Mucosa of rectum (tissue), 2 donors: ENCODE data around the gene SULT2A1.
"Not testable (repeated sequence)": the region's sequence is repeated elsewhere in the genome, so short reads cannot be mapped to it uniquely, and the experiment has no call there.

Experiments used
- H3K27ac ChIP-seq, 2 donors: one replicate each; pipeline ENCODE4 v1.7.0; 2013; ENCODE audit warnings: inconsistent platforms in 2 of 2, low read depth in 2 of 2, low read length in 2 of 2
- H3K27me3 ChIP-seq, 2 donors: one replicate each; pipeline ENCODE4 v1.7.0; 2013; ENCODE audit warnings: low read length in 2 of 2; ENCODE audit not compliant: control insufficient read depth in 2 of 2, insufficient read depth in 2 of 2
- H3K36me3 ChIP-seq, 2 donors: one replicate each; pipeline ENCODE4 v1.7.0; 2013; ENCODE audit warnings: low read length in 2 of 2; ENCODE audit not compliant: control insufficient read depth in 2 of 2, insufficient read depth in 2 of 2
- H3K4me1 ChIP-seq, 2 donors: one replicate each; pipeline ENCODE4 v1.7.0; 2013; ENCODE audit warnings: low read length in 2 of 2, mild to moderate bottlenecking in 1 of 2; ENCODE audit not compliant: control insufficient read depth in 2 of 2, insufficient read depth in 2 of 2
- H3K4me3 ChIP-seq, 2 donors: one replicate each; pipeline ENCODE4 v1.7.0; 2013; ENCODE audit warnings: low read length in 2 of 2
- H3K9ac ChIP-seq, 2 donors: one replicate each; pipeline ENCODE4 v1.7.0; 2013; ENCODE audit warnings: low read length in 2 of 2, low read depth in 1 of 2, mild to moderate bottlenecking in 1 of 2
- H3K9me3 ChIP-seq, 2 donors: one replicate each; pipeline ENCODE4 v1.7.0; 2013; ENCODE audit warnings: low read length in 2 of 2; ENCODE audit not compliant: control insufficient read depth in 2 of 2
- donor health status: healthy.
- donor health status: Normal muscosa, but diverticular disease.

The SULT2A1 gene

GRCh38 chr19:47863514-47863936 is 22.6 kb downstream of the SULT2A1 start:
- H3K27me3 ChIP-seq, result no peaks in the 10 kb centered on the region
- H3K9ac ChIP-seq, result no peak overlapping the region
- H3K4me3 ChIP-seq, result no peak overlapping the region
- no peaks in the 10 kb centered on the region for H3K4me1 ChIP-seq
- no peak overlapping the region for H3K27ac ChIP-seq
- H3K9me3 ChIP-seq, result no peaks in the 10 kb centered on the region
- H3K36me3 ChIP-seq, result no peaks in the 10 kb centered on the region

GRCh38 chr19:47861630-47862029 is 24.5 kb downstream of the SULT2A1 start:
- no peak overlapping the region for H3K27ac ChIP-seq
- no peak overlapping the region for H3K4me3 ChIP-seq
- no peak overlapping the region for H3K9ac ChIP-seq
- no peaks in the 10 kb centered on the region for H3K9me3 ChIP-seq
- H3K36me3 ChIP-seq, result no peaks in the 10 kb centered on the region
- H3K27me3 ChIP-seq, result no peaks in the 10 kb centered on the region
- no peaks in the 10 kb centered on the region for H3K4me1 ChIP-seq

- no peaks in the 10 kb centered on the region for H3K27me3 ChIP-seq
- H3K4me1 ChIP-seq, result no peaks in the 10 kb centered on the region
- no peak overlapping the region for H3K4me3 ChIP-seq
- no peak overlapping the region for H3K9ac ChIP-seq
- no peaks in the 10 kb centered on the region for H3K36me3 ChIP-seq
- H3K27ac ChIP-seq, result no peak overlapping the region
- H3K9me3 ChIP-seq, result no peaks in the 10 kb centered on the region
Measured at GRCh38 chr19:47860602-47861297, 25.4 kb downstream of the SULT2A1 start.

GRCh38 chr19:47859838-47860237 is 26.3 kb downstream of the SULT2A1 start:
- not testable (repeated sequence) for H3K27ac ChIP-seq, H3K36me3 ChIP-seq, H3K27me3 ChIP-seq, H3K4me1 ChIP-seq, H3K9ac ChIP-seq, H3K4me3 ChIP-seq, H3K9me3 ChIP-seq

- H3K27ac ChIP-seq, H3K4me1 ChIP-seq, H3K4me3 ChIP-seq, H3K9ac ChIP-seq, H3K27me3 ChIP-seq, H3K9me3 ChIP-seq, H3K36me3 ChIP-seq: not testable (repeated sequence)
Measured at GRCh38 chr19:47858646-47859285, 27.3 kb downstream of the SULT2A1 start, which contains the start of gene TPRX2. TSS of gene TPRX2 (plus strand) at chr19:47859235. CDS start at chr19:47859247, 12 bp downstream.

GRCh38 chr19:47858231-47858630 is 27.9 kb downstream of the SULT2A1 start:
- not testable (repeated sequence) for H3K36me3 ChIP-seq, H3K27ac ChIP-seq, H3K9ac ChIP-seq, H3K9me3 ChIP-seq, H3K4me3 ChIP-seq, H3K4me1 ChIP-seq, H3K27me3 ChIP-seq

GRCh38 chr19:47854459-47854858 is 31.7 kb downstream of the SULT2A1 start:
- no peaks in the 10 kb centered on the region for H3K9me3 ChIP-seq
- no peak overlapping the region for H3K27ac ChIP-seq
- H3K4me1 ChIP-seq, result no peaks in the 10 kb centered on the region
- no peak overlapping the region for H3K9ac ChIP-seq
- no peaks in the 10 kb centered on the region for H3K36me3 ChIP-seq
- H3K4me3 ChIP-seq, result no peak overlapping the region
- H3K27me3 ChIP-seq, result peaks cover 4 to 5% of the 10 kb centered on the region in 2 donors

GRCh38 chr19:47853003-47853402 is 33.1 kb downstream of the SULT2A1 start:
- Histone ChIP-seq H3K27me3 (peaks cover 4 to 12% of the 10 kb centered on the region in 2 donors), H3K4me3 (no peak overlapping the region), H3K4me1 (no peaks in the 10 kb centered on the region), H3K27ac (no peak overlapping the region), H3K9me3 (no peaks in the 10 kb centered on the region), H3K36me3 (no peaks in the 10 kb centered on the region), H3K9ac (no peak overlapping the region)

GRCh38 chr19:47848823-47849473 is 37.2 kb downstream of the SULT2A1 start:
- H3K27me3 ChIP-seq, result peaks cover 4 to 12% of the 10 kb centered on the region in 2 donors
- H3K27ac ChIP-seq, result no peak overlapping the region

GRCh38 chr19:47848425-47848822 is 37.7 kb downstream of the SULT2A1 start:
- Histone ChIP-seq H3K9ac (no peak overlapping the region), H3K9me3 (no peaks in the 10 kb centered on the region), H3K36me3 (no peaks in the 10 kb centered on the region), H3K27ac (no peak overlapping the region), H3K27me3 (peaks cover 4 to 12% of the 10 kb centered on the region in 2 donors), H3K4me3 (no peak overlapping the region), H3K4me1 (no peaks in the 10 kb centered on the region)

More at GRCh38 chr19:47848823-47849473, 37.2 kb downstream of the SULT2A1 start:
- no peaks in the 10 kb centered on the region for H3K4me1 ChIP-seq
- H3K4me3 ChIP-seq, result no peak overlapping the region
- H3K36me3 ChIP-seq, result no peaks in the 10 kb centered on the region
- H3K9ac ChIP-seq, result no peak overlapping the region
- no peaks in the 10 kb centered on the region for H3K9me3 ChIP-seq
